ENCODE data around the gene PTAFR.

Gene PTAFR

GRCh38 chr1:28176492-28177470 lies at the start of gene PTAFR:
Gene PTAFR (minus strand): TSS chr1:28176690. CDS start chr1:28151021, 25,669 bp downstream.
- peak in 2 of 56 donors; percentile 4 to 11 for DNase-seq

GRCh38 chr1:28213315-28213714 lies 36.8 kb upstream of the PTAFR start:
- no peak for DNase-seq

- DNase-seq, result no peak
Observed at GRCh38 chr1:28209700-28210099, 33.2 kb upstream of the PTAFR start.

- peak in 45 of 56 donors; percentile 2 to 80 (median 34) for DNase-seq
Observed at GRCh38 chr1:28208818-28209441, 32.4 kb upstream of the PTAFR start.

- DNase-seq, result no peak
Observed at GRCh38 chr1:28205243-28205642, 28.8 kb upstream of the PTAFR start.

- no peak for DNase-seq
Observed at GRCh38 chr1:28200234-28200873, 23.9 kb upstream of the PTAFR start.

GRCh38 chr1:28199328-28200233 lies 23.1 kb upstream of the PTAFR start:
- no peak for DNase-seq

- DNase-seq, result no peak
Observed at GRCh38 chr1:28197682-28198415, 21.4 kb upstream of the PTAFR start.

GRCh38 chr1:28196330-28196729 lies 19.8 kb upstream of the PTAFR start:
- DNase-seq, result no peak

GRCh38 chr1:28195780-28196179 lies 19.3 kb upstream of the PTAFR start:
- DNase-seq, result no peak

GRCh38 chr1:28194326-28195035 lies 18.0 kb upstream of the PTAFR start:
- no peak for DNase-seq

- no peak for DNase-seq
Observed at GRCh38 chr1:28193701-28194161, 17.2 kb upstream of the PTAFR start.

- DNase-seq, result no peak
Observed at GRCh38 chr1:28190996-28191645, 14.6 kb upstream of the PTAFR start.

- DNase-seq, result no peak
Observed at GRCh38 chr1:28190337-28190979, 14.0 kb upstream of the PTAFR start.

- DNase-seq, result no peak
Observed at GRCh38 chr1:28185071-28185470, 8.6 kb upstream of the PTAFR start.

- DNase-seq, result no peak
Observed at GRCh38 chr1:28180306-28181305, 4.1 kb upstream of the PTAFR start.
